C4-2B (cell line): ENCODE data around the gene CLSTN2.

Experiments
- CTCF ChIP-seq: fragments of 450-650 bp; conservative IDR thresholded peaks from 2 replicates; pipeline ENCODE4 v1.5.1; 2017; ENCODE audit warnings: mild to moderate bottlenecking
- ZFX ChIP-seq: fragments of 450-650 bp; IDR thresholded peaks from 2 replicates; pipeline ENCODE4 v1.6.1; 2017

- no peak for TF ChIP-seq CTCF
- TF ChIP-seq ZFX, result no peak
Measured at GRCh38 chr3:140050396-140050795, 115.4 kb downstream of the CLSTN2 start.
